Left lung (tissue), 10 donors: ENCODE results near the gene OR10K2. TPM values are rescaled to one million over a fixed set of nuclear protein-coding genes. Genes with fewer than 3 reads are reported as not detected.
"Not testable (repeated sequence)": the region's sequence is repeated elsewhere in the genome, so short reads cannot be mapped to it uniquely, and the experiment has no call there.

Source experiments
- ATAC-seq: fragments of 200-7000 bp; cut with Tn5 transposase; one replicate; pipeline ENCODE4 v1.9.1; 2020; ENCODE audit warnings: moderate library complexity
- DNase-seq, 4 donors: peaks; one replicate each; pipeline ENCODE4 v3.0.0-alpha.2; 2013 to 2020
- H3K27ac ChIP-seq, 2 donors: fragments of 200-600 bp; sonication (generic) in 1 of 2; one replicate each; pipeline versions ENCODE4 v1.5.0 to v1.8.0; 2020 to 2021
- H3K27me3 ChIP-seq, 2 donors: fragments of 200-600 bp; sonication (generic) in 1 of 2; one replicate each; pipeline versions ENCODE4 v1.5.0 to v1.8.0; 2020 to 2021
- H3K36me3 ChIP-seq, 2 donors: fragments of 200-600 bp; sonication (generic) in 1 of 2; one replicate each; pipeline versions ENCODE4 v1.5.0 to v1.8.0; 2020 to 2021
- H3K4me1 ChIP-seq, 2 donors: fragments of 200-600 bp; one replicate each; pipeline ENCODE4 v1.8.0; 2021
- H3K4me3 ChIP-seq, 2 donors: fragments of 200-600 bp; sonication (generic) in 1 of 2; one replicate each; pipeline versions ENCODE4 v1.5.0 to v1.8.0; 2020 to 2021; ENCODE audit warnings: mild to moderate bottlenecking in 1 of 2
- H3K9me3 ChIP-seq, 2 donors: fragments of 200-600 bp; sonication (generic) in 1 of 2; one replicate each; pipeline versions ENCODE4 v1.5.0 to v1.8.0; 2020 to 2021
- intact Hi-C, 2 donors: fragments of 100-400 bp; cut with DNase I; formaldehyde crosslinking; loops; one replicate each; pipeline versions ENCODE4 v1.11.2 to v1.14.2; 2022
- polyA plus RNA-seq, 6 donors: library from polyadenylated mRNA; unstranded; fragments of 120-200 nt; gene quantifications; one replicate each; pipeline ENCODE4 v1.2.1, GENCODE V29; 2013; ENCODE audit not compliant: insufficient read length in 6 of 6
- total RNA-seq, 2 donors: library from RNA; stranded (reverse); fragmentation: NEBNext Ultra II Directional; extraction: Animal tissue kit (Norgen Biotek cat#: 25700); gene quantifications; one replicate each; pipeline ENCODE4 v1.2.1, GENCODE V29; 2021
- TF ChIP-seq, protein P1 (sequence below), 2 donors: fragments of 200-600 bp; sonication (generic) in 1 of 2; IDR thresholded peaks; one replicate each; pipeline versions ENCODE4 v1.5.0 to v1.8.0; 2021; ENCODE audit warnings: antibody characterized with exemption in 2 of 2
- donor health status: DM: no; HTN: yes; CAD: no.
- donor health status: DM: no; HTN: no; CAD: no.

The OR10K2 gene
- total and polyA plus RNA-seq, 8 donors = 0.09 TPM; not detected in 7

- no peak for ATAC-seq
- H3K27me3 ChIP-seq = no peaks in the 10 kb centered on the region
- no peaks in the 10 kb centered on the region for H3K4me1 ChIP-seq
- intact Hi-C loops = no loop called here
- no peak overlapping the region for H3K4me3 ChIP-seq
- H3K27ac ChIP-seq = no peak overlapping the region
- H3K36me3 ChIP-seq = no peaks in the 10 kb centered on the region
- DNase-seq = no peak
- TF ChIP-seq, protein P1, sequence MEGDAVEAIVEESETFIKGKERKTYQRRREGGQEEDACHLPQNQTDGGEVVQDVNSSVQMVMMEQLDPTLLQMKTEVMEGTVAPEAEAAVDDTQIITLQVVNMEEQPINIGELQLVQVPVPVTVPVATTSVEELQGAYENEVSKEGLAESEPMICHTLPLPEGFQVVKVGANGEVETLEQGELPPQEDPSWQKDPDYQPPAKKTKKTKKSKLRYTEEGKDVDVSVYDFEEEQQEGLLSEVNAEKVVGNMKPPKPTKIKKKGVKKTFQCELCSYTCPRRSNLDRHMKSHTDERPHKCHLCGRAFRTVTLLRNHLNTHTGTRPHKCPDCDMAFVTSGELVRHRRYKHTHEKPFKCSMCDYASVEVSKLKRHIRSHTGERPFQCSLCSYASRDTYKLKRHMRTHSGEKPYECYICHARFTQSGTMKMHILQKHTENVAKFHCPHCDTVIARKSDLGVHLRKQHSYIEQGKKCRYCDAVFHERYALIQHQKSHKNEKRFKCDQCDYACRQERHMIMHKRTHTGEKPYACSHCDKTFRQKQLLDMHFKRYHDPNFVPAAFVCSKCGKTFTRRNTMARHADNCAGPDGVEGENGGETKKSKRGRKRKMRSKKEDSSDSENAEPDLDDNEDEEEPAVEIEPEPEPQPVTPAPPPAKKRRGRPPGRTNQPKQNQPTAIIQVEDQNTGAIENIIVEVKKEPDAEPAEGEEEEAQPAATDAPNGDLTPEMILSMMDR (IDR thresholded peaks at IDR 0.05) = no peak
- H3K9me3 ChIP-seq = peaks cover 0 to 3% of the 10 kb centered on the region in 2 donors
Measured at GRCh38 chr1:158454537-158454936, 28.5 kb upstream of the OR10K2 start.

GRCh38 chr1:158445376-158445775 is 19.3 kb upstream of the OR10K2 start:
- intact Hi-C loops = no loop called here
- no peak overlapping the region for H3K4me3 ChIP-seq
- H3K4me1 ChIP-seq = no peaks in the 10 kb centered on the region
- ATAC-seq (no peak), DNase-seq (no peak)
- no peaks in the 10 kb centered on the region for H3K27me3 ChIP-seq
- H3K27ac ChIP-seq = no peak overlapping the region
- H3K36me3 ChIP-seq = no peaks in the 10 kb centered on the region
- TF ChIP-seq, protein P1 (IDR thresholded peaks at IDR 0.05) = no peak
- no peaks in the 10 kb centered on the region for H3K9me3 ChIP-seq

DNA sequence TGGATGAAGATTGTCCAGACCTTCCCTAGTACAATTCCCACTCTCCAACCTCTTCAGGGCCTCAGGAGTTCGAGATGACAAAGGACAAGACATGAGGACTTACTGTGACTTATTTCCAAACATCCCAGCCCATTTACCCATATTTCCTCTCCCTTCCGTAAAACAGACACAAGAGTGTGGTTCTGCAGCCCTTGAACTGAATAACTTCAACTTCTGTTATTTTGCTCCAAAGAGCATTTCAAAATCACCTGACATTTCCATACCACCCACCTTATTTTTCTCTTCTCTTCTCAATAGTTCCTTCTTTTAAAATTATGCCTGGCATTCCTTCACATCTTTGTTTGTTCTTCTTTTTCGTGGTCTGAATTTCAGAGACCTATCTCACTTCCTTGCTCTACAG is 8.7 kb upstream of the OR10K2 start:
- Histone ChIP-seq H3K36me3 (no peaks in the 10 kb centered on the region), H3K27me3 (peaks cover 0 to 8% of the 10 kb centered on the region in 2 donors), H3K9me3 (no peaks in the 10 kb centered on the region), H3K4me3 (no peak overlapping the region), H3K4me1 (peaks cover 0 to 9% of the 10 kb centered on the region in 2 donors), H3K27ac (no peak overlapping the region)
- intact Hi-C loops = no loop called here
- no peak for ATAC-seq
- TF ChIP-seq, protein P1 (IDR thresholded peaks at IDR 0.05) = no peak
- DNase-seq = no peak

GRCh38 chr1:158430163-158430562 is 4.1 kb upstream of the OR10K2 start:
- DNase-seq, H3K9me3 ChIP-seq, ATAC-seq, H3K4me3 ChIP-seq, H3K36me3 ChIP-seq, H3K27me3 ChIP-seq, intact Hi-C loops: not testable (repeated sequence)
- peak overlapping the region in 1 of 2 donors; percentile 1 for H3K27ac ChIP-seq
- peaks cover 0 to 12% of the 10 kb centered on the region in 2 donors for H3K4me1 ChIP-seq

GRCh38 chr1:158425027-158425426 is 1.0 kb downstream of the OR10K2 start:
- no peaks in the 10 kb centered on the region for H3K36me3 ChIP-seq
- DNase-seq (no peak), ATAC-seq (no peak)
- intact Hi-C loops = no loop called here
- H3K4me3 ChIP-seq = no peak overlapping the region
- peaks cover 0 to 8% of the 10 kb centered on the region in 2 donors for H3K9me3 ChIP-seq
- H3K4me1 ChIP-seq = peaks cover 0 to 5% of the 10 kb centered on the region in 2 donors
- no peak overlapping the region for H3K27ac ChIP-seq
- TF ChIP-seq, protein P1 (IDR thresholded peaks at IDR 0.05) = no peak
- H3K27me3 ChIP-seq = no peaks in the 10 kb centered on the region

- Histone ChIP-seq H3K4me1 (no peaks in the 10 kb centered on the region), H3K9me3 (peaks cover 0 to 1% of the 10 kb centered on the region in 2 donors), H3K36me3 (no peaks in the 10 kb centered on the region), H3K4me3 (no peak overlapping the region), H3K27ac (no peak overlapping the region), H3K27me3 (no peaks in the 10 kb centered on the region)
- TF ChIP-seq, protein P1 (IDR thresholded peaks at IDR 0.05) = no peak
- ATAC-seq (no peak), DNase-seq (no peak)
- intact Hi-C loops = no loop called here
Measured at GRCh38 chr1:158422212-158422611, 3.8 kb downstream of the OR10K2 start.
